ENCODE results near the gene TPM4. TPM values are rescaled to one million over a fixed set of nuclear protein-coding genes. Genes with fewer than 3 reads are reported as not detected.

TPM4 gene
- total RNA-seq, 1 donor from 2014 or later = 619 TPM

- intact Hi-C loops (cut with DNase I) = loop anchor here (10.0 kb wide), 1 partner anchor 227 kb away; no protein-coding TSS in a partner anchor
- DNase-seq (ENCODE audit: low spot score in 2 of 2) = no peak
- TF ChIP-seq CTCF (IDR thresholded peaks at IDR 0.05) = no peak
- Histone ChIP-seq H3K27me3 (no peaks in the 10 kb centered on the region), H3K9me3 (no peaks in the 10 kb centered on the region), H3K36me3 (no peaks in the 10 kb centered on the region), H3K27ac (no peak overlapping the region), H3K4me3 (no peak overlapping the region), H3K4me1 (peaks cover 0 to 26% of the 10 kb centered on the region in 2 donors)
Observed at GRCh38 chr19:16061943-16062342, 14.4 kb upstream of the TPM4 start.

- Histone ChIP-seq H3K4me1 (peaks cover 0 to 27% of the 10 kb centered on the region in 2 donors), H3K36me3 (no peaks in the 10 kb centered on the region), H3K9me3 (no peaks in the 10 kb centered on the region), H3K27me3 (no peaks in the 10 kb centered on the region), H3K4me3 (no peak overlapping the region), H3K27ac (no peak overlapping the region)
- intact Hi-C loops (cut with DNase I) = loop anchor here (10.0 kb wide), 1 partner anchor 228 kb away; no protein-coding TSS in a partner anchor
- DNase-seq (ENCODE audit: low spot score in 2 of 2) = peak in 1 of 2 donors; percentile 65
- peak; percentile 41 to 72 (median 67) for TF ChIP-seq CTCF (IDR thresholded peaks at IDR 0.05)
Observed at GRCh38 chr19:16062789-16063188, 13.5 kb upstream of the TPM4 start.

GRCh38 chr19:16064209-16064889 is 11.9 kb upstream of the TPM4 start:
- Histone ChIP-seq H3K36me3 (no peaks in the 10 kb centered on the region), H3K9me3 (no peaks in the 10 kb centered on the region), H3K27me3 (no peaks in the 10 kb centered on the region), H3K27ac (peak overlapping the region; percentile 83 to 100), H3K4me3 (no peak overlapping the region), H3K4me1 (peaks cover 0 to 27% of the 10 kb centered on the region in 2 donors)
- intact Hi-C loops (cut with DNase I) = loop anchor here (1.0 to 10.0 kb wide), 2 partner anchors 47 to 230 kb away; partner anchors contain the start of gene RAB8A
- peak in 1 of 2 donors; percentile 66 for DNase-seq (ENCODE audit: low spot score in 2 of 2)
- no peak for TF ChIP-seq CTCF (IDR thresholded peaks at IDR 0.05)

GRCh38 chr19:16066611-16067104 is 9.6 kb upstream of the TPM4 start:
- peak in 1 of 3 experiments; percentile 10 for TF ChIP-seq CTCF (IDR thresholded peaks at IDR 0.05)
- intact Hi-C loops (cut with DNase I) = loop anchor here (1.0 to 10.0 kb wide), 5 partner anchors 13 to 256 kb away; partner anchors contain the start of genes AP1M1 and KLF2
- Histone ChIP-seq H3K27ac (peak overlapping the region; percentile 83 to 100), H3K9me3 (no peaks in the 10 kb centered on the region), H3K36me3 (peaks cover 3% of the 10 kb centered on the region in 2 donors), H3K4me1 (peaks cover 7 to 37% of the 10 kb centered on the region in 2 donors), H3K4me3 (peak overlapping the region in 1 of 2 donors; percentile 80), H3K27me3 (no peaks in the 10 kb centered on the region)
- no peak for DNase-seq (ENCODE audit: low spot score in 2 of 2)

- intact Hi-C loops (cut with DNase I) = loop anchor here (1.0 to 10.0 kb wide), 5 partner anchors 12 to 255 kb away; partner anchors contain the start of genes AP1M1 and KLF2
- Histone ChIP-seq H3K36me3 (peaks cover 7 to 10% of the 10 kb centered on the region in 2 donors), H3K4me1 (peaks cover 9 to 44% of the 10 kb centered on the region in 2 donors), H3K27ac (peak overlapping the region; percentile 83 to 100), H3K27me3 (no peaks in the 10 kb centered on the region), H3K9me3 (no peaks in the 10 kb centered on the region), H3K4me3 (peak overlapping the region; percentile 62 to 80)
- TF ChIP-seq CTCF (IDR thresholded peaks at IDR 0.05) = no peak
- DNase-seq (ENCODE audit: low spot score in 2 of 2) = peak; percentile 67 to 96
Observed at GRCh38 chr19:16067205-16067938, 8.9 kb upstream of the TPM4 start.
